Measurements from ENCODE around the gene SEC16B.

Gene SEC16B

DNA sequence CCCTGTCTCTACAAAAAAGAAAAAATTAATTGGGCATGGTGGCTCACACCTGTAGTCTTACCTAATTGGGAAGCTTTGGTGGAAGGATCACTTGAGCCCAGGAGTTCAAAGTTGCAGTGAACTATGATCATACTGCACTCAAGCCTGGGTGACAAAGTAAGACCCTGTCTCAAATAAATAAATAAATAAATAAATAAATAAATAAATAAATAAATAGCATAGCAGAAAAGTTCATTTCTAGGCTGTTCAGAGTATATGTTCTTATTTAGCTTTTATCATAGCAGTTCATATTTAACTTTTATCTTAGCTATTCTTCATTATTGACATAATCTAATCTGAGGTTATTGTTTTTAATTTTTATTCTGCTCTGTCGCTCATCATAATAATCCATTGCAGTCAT, 8.7 kb upstream of the SEC16B start:
- DNase-seq (ENCODE audit: low spot score), result no peak

GRCh38 chr1:177977141-177977540, 7.3 kb upstream of the SEC16B start:
- DNase-seq (ENCODE audit: low spot score), result no peak

GRCh38 chr1:177976596-177976995, 6.7 kb upstream of the SEC16B start:
- no peak for DNase-seq (ENCODE audit: low spot score)

- DNase-seq (ENCODE audit: low spot score), result no peak
Observed at GRCh38 chr1:177975588-177976495, 6.0 kb upstream of the SEC16B start.

GRCh38 chr1:177973585-177973984, 3.7 kb upstream of the SEC16B start:
- DNase-seq (ENCODE audit: low spot score), result no peak

GRCh38 chr1:177969109-177969508, 749 bp downstream of the SEC16B start:
- no peak for DNase-seq (ENCODE audit: low spot score)

GRCh38 chr1:177966199-177966598, 3.7 kb downstream of the SEC16B start:
- DNase-seq (ENCODE audit: low spot score), result no peak

DNA sequence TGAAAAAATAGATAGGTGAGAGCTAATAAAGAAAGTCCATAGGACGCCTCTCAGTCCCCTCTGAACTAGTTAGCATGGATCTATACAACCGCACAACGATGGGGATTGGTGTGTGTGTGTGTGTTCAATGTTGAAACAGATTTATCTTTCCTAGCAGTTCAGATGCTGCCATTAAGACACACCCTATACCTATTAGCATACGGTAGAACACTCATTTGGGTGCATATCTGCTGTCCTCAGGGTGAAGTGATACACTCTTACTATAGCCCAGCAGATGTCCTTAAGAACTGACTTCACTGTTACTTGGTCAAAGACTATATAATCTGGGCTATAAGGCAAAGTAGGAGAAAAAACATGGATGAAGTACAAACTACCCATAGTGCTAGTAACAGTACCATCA, 4.6 kb downstream of the SEC16B start:
- no peak for DNase-seq (ENCODE audit: low spot score)

DNA sequence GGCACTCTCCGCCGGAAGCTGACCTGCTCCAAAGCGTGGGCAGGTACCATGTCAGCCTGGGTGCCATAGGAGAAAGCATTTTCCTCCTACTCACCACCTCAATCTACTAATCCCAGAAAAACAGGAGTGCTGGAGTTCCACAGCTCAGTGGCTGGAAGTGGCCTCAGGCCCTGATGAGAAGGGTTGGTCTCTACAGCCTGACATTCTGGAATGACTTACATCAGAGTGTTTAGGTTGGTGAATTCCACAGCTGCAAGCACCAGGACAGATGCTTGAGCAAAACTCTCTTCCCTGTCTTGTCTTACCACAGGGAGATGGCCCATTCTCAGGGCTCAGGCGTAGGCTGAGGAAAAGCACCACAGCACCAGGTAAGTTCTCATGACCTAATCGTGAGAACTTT, 5.5 kb downstream of the SEC16B start:
- no peak for DNase-seq (ENCODE audit: low spot score)

- no peak for DNase-seq (ENCODE audit: low spot score)
Observed at GRCh38 chr1:177960939-177961622, 8.8 kb downstream of the SEC16B start.

DNA sequence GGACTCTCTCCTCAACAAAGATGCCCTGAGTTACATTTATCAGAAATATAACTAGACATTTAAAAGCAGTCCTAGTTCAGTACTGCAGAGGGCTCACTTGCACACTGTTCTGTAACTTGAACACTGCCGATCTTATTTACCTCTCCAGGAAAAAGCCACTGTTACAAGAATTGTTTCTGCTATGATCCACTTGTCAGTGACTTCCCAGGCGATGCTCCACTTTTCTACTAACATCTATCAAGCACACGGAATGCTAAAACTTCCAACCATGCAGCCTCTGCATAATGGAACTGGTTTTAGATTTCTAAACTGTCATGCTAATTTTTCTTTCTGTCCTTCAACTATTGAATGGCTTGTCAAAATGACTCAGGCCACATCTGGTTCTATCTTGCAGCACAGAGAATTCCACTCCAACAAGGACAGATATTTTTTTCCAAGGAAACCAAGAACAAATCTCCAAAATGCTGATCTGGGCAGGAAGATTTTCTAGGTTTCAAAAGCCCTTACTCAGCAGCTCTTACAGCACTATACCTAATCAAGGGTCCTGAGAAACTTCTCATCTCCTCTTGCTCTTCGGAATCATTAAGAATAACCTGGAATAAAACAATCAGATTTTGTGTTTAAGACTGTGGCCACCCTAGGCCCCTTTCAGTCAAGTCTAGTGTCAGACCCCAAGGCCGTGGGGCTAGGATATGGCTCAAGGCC, 9.9 kb downstream of the SEC16B start:
- peak; percentile 34 for DNase-seq (ENCODE audit: low spot score)

- no peak for DNase-seq (ENCODE audit: low spot score)
Observed at GRCh38 chr1:177958092-177958491, 11.8 kb downstream of the SEC16B start.

- no peak for DNase-seq (ENCODE audit: low spot score)
Observed at GRCh38 chr1:177954076-177954475, 15.8 kb downstream of the SEC16B start.

- DNase-seq (ENCODE audit: low spot score), result no peak
Observed at GRCh38 chr1:177953549-177953948, 16.3 kb downstream of the SEC16B start.

GRCh38 chr1:177952691-177953090, 17.2 kb downstream of the SEC16B start:
- no peak for DNase-seq (ENCODE audit: low spot score)

GRCh38 chr1:177952249-177952648, 17.6 kb downstream of the SEC16B start:
- DNase-seq (ENCODE audit: low spot score), result no peak

- no peak for DNase-seq (ENCODE audit: low spot score)
Observed at GRCh38 chr1:177950506-177950905, 19.4 kb downstream of the SEC16B start.

GRCh38 chr1:177948336-177948972, 21.4 kb downstream of the SEC16B start:
- DNase-seq (ENCODE audit: low spot score), result peak; percentile 87

DNA sequence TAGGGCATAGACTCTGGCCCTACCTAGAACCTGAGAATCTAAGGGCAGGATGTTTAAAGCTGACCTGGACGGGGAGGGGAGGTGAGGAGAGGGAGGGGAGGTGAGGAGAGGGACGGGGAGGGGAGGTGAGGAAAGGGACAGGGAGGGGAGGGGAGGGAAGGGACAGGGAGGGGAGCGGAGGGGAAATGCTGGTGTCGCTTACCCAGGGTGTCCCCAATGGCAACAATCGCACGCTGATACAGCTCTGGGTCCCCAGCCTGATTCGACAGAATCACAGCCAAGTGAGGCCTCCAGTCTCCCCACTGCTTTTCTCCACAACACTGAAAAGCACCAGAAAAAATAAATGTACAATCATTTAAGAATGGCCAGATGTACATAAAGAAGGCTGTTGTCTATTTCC, 22.2 kb downstream of the SEC16B start:
- DNase-seq (ENCODE audit: low spot score), result no peak

- peak; percentile 69 for DNase-seq (ENCODE audit: low spot score)
Observed at GRCh38 chr1:177945943-177946650, 23.8 kb downstream of the SEC16B start.

Data from pons (tissue), 1 donor.